Panc1 (cell line): ENCODE data around the gene DGKD. TPM values are rescaled to one million over a fixed set of nuclear protein-coding genes. Genes with fewer than 3 reads are reported as not detected.
A peak's percentile ranks its signal among the peaks of the same experiment; 100 is the strongest.

Source experiments
- ATAC-seq: fragments of 200-7000 bp; cut with Tn5 transposase; 2 replicates; pipeline ENCODE4 v1.9.1; 2020; ENCODE audit warnings: mild to moderate bottlenecking, moderate library complexity
- BruUV-seq: library from RNA; stranded (reverse); fragments of 400-500 nt; replicated peaks from 2 replicates; lab custom pipeline; 2021; lab: Mats Ljungman, UMichigan
- CTCF ChIA-PET: fragments of 300-600 bp; sonication (Branson Sonifier 250); formaldehyde crosslinking; loops from one replicate; lab custom pipeline; 2022; ENCODE audit warnings: antibody characterized with exemption; lab: Charles Lee
- POLR2A ChIA-PET: fragments of 300-600 bp; sonication (Branson Sonifier 250); formaldehyde crosslinking; loops from one replicate; lab custom pipeline; 2022; ENCODE audit warnings: antibody characterized with exemption; lab: Charles Lee
- DNase-seq: peaks from one replicate; pipeline ENCODE4 v3.0.0-alpha.2; 2010; ENCODE audit warnings: low read depth, low spot score
- H3K27ac ChIP-seq: 2 replicates; pipeline ENCODE4 v1.5.1; 2011; ENCODE audit warnings: mild to moderate bottlenecking, low read length, inconsistent platforms
- H3K27me3 ChIP-seq: fragments of 200-500 bp; sonication (Bioruptor generic); 2 replicates; pipeline ENCODE4 v1.6.0; 2014; ENCODE audit warnings: low read length, inconsistent platforms; ENCODE audit not compliant: control insufficient read depth, insufficient read depth
- H3K36me3 ChIP-seq: fragments of 200-500 bp; sonication (Bioruptor generic); 2 replicates; pipeline ENCODE4 v1.5.1; 2014; ENCODE audit warnings: inconsistent platforms, mild to moderate bottlenecking, low read length, moderate library complexity; ENCODE audit not compliant: control insufficient read depth, insufficient read depth
- H3K4me1 ChIP-seq: 2 replicates; pipeline ENCODE4 v1.5.1; 2011; ENCODE audit warnings: inconsistent platforms, mild to moderate bottlenecking, low read length, moderate library complexity; ENCODE audit not compliant: control insufficient read depth, insufficient read depth
- H3K4me3 ChIP-seq, 2 experiments: 2 replicates each; pipeline ENCODE4 v1.5.1; 2011 to 2012; ENCODE audit warnings: low read depth in 2 of 2, low read length in 2 of 2, mild to moderate bottlenecking in 2 of 2, inconsistent platforms in 1 of 2, moderate library complexity in 1 of 2
- H3K9me3 ChIP-seq: fragments of 200-500 bp; sonication (Bioruptor generic); 2 replicates; pipeline ENCODE4 v1.5.1; 2014; ENCODE audit warnings: low read depth, mild to moderate bottlenecking, inconsistent platforms, low read length, moderate library complexity; ENCODE audit not compliant: control insufficient read depth, insufficient read depth
- POLR2AphosphoS5 ChIP-seq: IDR thresholded peaks from 2 replicates; pipeline ENCODE4 v1.6.1; 2012; ENCODE audit warnings: mild to moderate bottlenecking, low read depth, low read length, moderate library complexity
- SIN3A ChIP-seq: IDR thresholded peaks from 2 replicates; pipeline ENCODE4 v1.6.1; 2012; ENCODE audit warnings: low read depth, mild to moderate bottlenecking, low read length, moderate library complexity, borderline replicate concordance; ENCODE audit not compliant: insufficient read depth
- TCF7L2 ChIP-seq: IDR thresholded peaks from 2 replicates; pipeline ENCODE4 v1.6.1; 2011; ENCODE audit warnings: mild to moderate bottlenecking, low read depth, low read length, inconsistent platforms
- in situ Hi-C: cut with HindIII; loops from 2 replicates; pipeline ENCODE4 v1.10.0; 2016; ENCODE audit warnings: low sequenced_read_pairs, low pct_unique_long_range_greater_than_20kb
- intact Hi-C: fragments of 100-400 bp; cut with micrococcal nuclease; formaldehyde crosslinking; loops from one replicate; pipeline ENCODE4 v1.10.0; 2022; ENCODE audit not compliant: unreplicated experiment
- total RNA-seq: library from RNA; stranded (reverse); gene quantifications from one replicate; pipeline ENCODE4 v1.2.1, GENCODE V29; 2021; ENCODE audit not compliant: unreplicated experiment
- TF ChIP-seq, protein P1 (sequence below): fragments of 450-650 bp; IDR thresholded peaks from 2 replicates; pipeline ENCODE4 v1.5.1; 2017; ENCODE audit warnings: mild to moderate bottlenecking
- TF ChIP-seq, protein P2 (sequence below), 2 experiments: IDR thresholded peaks; 2 replicates each; pipeline ENCODE4 v1.6.1; 2011 to 2012; ENCODE audit warnings: low read depth in 2 of 2, control low read depth in 1 of 2, low read length in 1 of 2, mild to moderate bottlenecking in 1 of 2, moderate library complexity in 1 of 2; ENCODE audit not compliant: insufficient read depth in 1 of 2

Gene DGKD
- total RNA-seq, 1 experiment from 2014 or later: 89.0 TPM

DNA sequence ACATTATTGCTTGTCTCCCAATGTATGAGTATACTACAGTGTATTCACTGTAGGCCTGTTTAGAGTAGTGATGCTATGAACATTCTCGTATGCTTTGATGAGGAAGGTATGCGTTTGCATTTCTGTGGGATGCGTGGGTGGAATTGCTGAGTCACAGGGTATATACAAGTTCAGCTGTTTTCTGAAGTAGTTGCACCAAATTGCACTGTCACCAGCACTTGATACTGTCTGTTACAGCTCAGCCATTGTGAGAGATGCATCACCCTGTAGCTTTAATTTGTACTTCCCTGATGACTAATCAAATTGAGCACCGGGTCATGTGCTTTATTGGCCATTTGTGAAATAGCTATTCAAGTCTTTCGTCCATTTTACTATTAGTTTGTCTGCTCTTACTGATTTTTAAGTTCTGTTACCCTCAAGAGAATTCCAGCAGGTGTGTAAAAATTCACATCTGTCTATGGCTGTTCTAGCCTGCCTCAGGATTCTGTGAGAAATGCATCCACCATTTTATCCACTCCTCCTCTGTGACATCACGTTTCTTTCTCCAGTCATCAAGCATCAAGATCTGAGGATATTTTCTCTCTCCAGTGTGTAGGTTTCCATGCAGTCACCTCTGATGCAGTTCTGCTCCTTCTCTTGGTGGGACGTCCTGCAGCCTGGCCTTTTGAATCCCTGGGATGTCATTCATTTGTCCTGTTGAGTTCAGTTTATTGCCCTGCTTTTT is 72.5 kb downstream of the DGKD start:
- DNase-seq: peak; percentile 98
- TF ChIP-seq TCF7L2 (peak; percentile 82), SIN3A (no peak)
- intact Hi-C loops (no loop called here), in situ Hi-C loops (no loop called here)
- ChIA-PET POLR2A (interaction anchor here (0.5 kb wide), 1 partner anchor 38 kb away, joined by 4 read pairs; no protein-coding TSS in a partner anchor), CTCF (no interaction called here)
- Histone ChIP-seq H3K36me3 (no peaks in the 10 kb centered on the region), H3K27me3 (no peaks in the 10 kb centered on the region), H3K4me3 (no peak overlapping the region), H3K27ac (peak overlapping the region; percentile 80), H3K4me1 (peaks cover 84% of the 10 kb centered on the region), H3K9me3 (no peaks in the 10 kb centered on the region)
- peak; percentile 61 for ATAC-seq
- no TSS peak for BruUV-seq

DNA sequence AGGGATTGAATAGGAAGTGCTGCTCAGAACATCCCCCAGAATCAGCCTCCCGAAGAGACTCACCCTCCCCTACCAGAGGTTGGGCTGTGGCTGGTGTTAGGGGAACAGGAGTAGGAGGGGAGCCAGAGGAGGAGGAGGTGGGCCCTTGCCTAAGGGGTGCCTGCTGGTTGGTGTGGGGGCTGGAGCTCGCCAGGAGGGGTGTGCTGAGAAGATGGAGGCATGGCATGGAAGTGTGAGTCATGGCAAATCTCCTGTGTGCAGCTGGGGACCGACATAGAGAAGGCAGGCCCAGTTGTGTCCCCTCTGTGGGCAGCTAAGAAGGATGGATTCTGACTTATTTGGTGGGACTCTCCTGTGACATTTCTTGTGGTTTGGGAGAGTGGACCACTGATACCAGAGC is 73.7 kb downstream of the DGKD start:
- in situ Hi-C loops: no loop called here
- ChIA-PET POLR2A (no interaction called here), CTCF (no interaction called here)
- TF ChIP-seq SIN3A: no peak
- no peak for TF ChIP-seq POLR2AphosphoS5
- no peak for TF ChIP-seq TCF7L2
- TF ChIP-seq, protein P1, sequence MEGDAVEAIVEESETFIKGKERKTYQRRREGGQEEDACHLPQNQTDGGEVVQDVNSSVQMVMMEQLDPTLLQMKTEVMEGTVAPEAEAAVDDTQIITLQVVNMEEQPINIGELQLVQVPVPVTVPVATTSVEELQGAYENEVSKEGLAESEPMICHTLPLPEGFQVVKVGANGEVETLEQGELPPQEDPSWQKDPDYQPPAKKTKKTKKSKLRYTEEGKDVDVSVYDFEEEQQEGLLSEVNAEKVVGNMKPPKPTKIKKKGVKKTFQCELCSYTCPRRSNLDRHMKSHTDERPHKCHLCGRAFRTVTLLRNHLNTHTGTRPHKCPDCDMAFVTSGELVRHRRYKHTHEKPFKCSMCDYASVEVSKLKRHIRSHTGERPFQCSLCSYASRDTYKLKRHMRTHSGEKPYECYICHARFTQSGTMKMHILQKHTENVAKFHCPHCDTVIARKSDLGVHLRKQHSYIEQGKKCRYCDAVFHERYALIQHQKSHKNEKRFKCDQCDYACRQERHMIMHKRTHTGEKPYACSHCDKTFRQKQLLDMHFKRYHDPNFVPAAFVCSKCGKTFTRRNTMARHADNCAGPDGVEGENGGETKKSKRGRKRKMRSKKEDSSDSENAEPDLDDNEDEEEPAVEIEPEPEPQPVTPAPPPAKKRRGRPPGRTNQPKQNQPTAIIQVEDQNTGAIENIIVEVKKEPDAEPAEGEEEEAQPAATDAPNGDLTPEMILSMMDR: no peak
- TF ChIP-seq, protein P2, sequence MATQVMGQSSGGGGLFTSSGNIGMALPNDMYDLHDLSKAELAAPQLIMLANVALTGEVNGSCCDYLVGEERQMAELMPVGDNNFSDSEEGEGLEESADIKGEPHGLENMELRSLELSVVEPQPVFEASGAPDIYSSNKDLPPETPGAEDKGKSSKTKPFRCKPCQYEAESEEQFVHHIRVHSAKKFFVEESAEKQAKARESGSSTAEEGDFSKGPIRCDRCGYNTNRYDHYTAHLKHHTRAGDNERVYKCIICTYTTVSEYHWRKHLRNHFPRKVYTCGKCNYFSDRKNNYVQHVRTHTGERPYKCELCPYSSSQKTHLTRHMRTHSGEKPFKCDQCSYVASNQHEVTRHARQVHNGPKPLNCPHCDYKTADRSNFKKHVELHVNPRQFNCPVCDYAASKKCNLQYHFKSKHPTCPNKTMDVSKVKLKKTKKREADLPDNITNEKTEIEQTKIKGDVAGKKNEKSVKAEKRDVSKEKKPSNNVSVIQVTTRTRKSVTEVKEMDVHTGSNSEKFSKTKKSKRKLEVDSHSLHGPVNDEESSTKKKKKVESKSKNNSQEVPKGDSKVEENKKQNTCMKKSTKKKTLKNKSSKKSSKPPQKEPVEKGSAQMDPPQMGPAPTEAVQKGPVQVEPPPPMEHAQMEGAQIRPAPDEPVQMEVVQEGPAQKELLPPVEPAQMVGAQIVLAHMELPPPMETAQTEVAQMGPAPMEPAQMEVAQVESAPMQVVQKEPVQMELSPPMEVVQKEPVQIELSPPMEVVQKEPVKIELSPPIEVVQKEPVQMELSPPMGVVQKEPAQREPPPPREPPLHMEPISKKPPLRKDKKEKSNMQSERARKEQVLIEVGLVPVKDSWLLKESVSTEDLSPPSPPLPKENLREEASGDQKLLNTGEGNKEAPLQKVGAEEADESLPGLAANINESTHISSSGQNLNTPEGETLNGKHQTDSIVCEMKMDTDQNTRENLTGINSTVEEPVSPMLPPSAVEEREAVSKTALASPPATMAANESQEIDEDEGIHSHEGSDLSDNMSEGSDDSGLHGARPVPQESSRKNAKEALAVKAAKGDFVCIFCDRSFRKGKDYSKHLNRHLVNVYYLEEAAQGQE (IDR thresholded peaks at IDR 0.05; ENCODE audit: insufficient read depth in 1 of 2, low read depth in 2 of 2, low read length in 1 of 2): no peak
- H3K36me3 ChIP-seq: no peaks in the 10 kb centered on the region
- intact Hi-C loops: no loop called here
- no peak for ATAC-seq
- peak overlapping the region; percentile 80 for H3K27ac ChIP-seq
- no peaks in the 10 kb centered on the region for H3K27me3 ChIP-seq
- no peak overlapping the region for H3K4me3 ChIP-seq
- no peaks in the 10 kb centered on the region for H3K9me3 ChIP-seq
- no TSS peak for BruUV-seq
- DNase-seq: no peak
- peaks cover 74% of the 10 kb centered on the region for H3K4me1 ChIP-seq

DNA sequence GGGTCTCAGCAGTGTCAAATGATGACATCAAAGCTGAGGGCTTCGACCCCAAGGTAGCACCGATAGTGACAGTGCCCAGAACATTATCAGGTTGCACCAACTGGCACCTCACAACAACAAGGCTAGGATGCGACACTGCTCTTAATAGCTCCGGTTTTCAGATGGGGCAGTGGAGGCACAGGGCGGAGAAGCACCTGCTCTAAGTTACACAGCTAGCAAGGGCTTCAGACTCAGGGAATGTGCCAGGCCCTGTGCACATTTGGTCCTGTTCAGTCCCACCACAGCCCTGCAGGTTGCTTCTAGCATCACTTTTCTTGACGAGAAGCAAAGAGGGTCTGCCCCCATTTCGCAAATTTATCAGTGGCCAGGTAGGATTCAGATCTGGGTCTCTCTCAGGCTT is 74.1 kb downstream of the DGKD start:
- Histone ChIP-seq H3K4me1 (peaks cover 72% of the 10 kb centered on the region), H3K27me3 (no peaks in the 10 kb centered on the region), H3K27ac (peak overlapping the region; percentile 80), H3K4me3 (no peak overlapping the region), H3K36me3 (no peaks in the 10 kb centered on the region), H3K9me3 (no peaks in the 10 kb centered on the region)
- in situ Hi-C loops: no loop called here
- no TSS peak for BruUV-seq
- TF ChIP-seq POLR2AphosphoS5: no peak
- TF ChIP-seq SIN3A: no peak
- TF ChIP-seq, protein P2 (IDR thresholded peaks at IDR 0.05; ENCODE audit: insufficient read depth in 1 of 2, low read depth in 2 of 2, low read length in 1 of 2): no peak
- TF ChIP-seq, protein P1: no peak
- TF ChIP-seq TCF7L2: no peak
- CTCF ChIA-PET: no interaction called here
- intact Hi-C loops: no loop called here
- POLR2A ChIA-PET: no interaction called here
- ATAC-seq: no peak
- DNase-seq: no peak
